PC-3 (cell line): ENCODE data around the gene FAM222A.

Experiments
- CTCF ChIP-seq: fragments of 300-600 bp; sonication (generic); conservative IDR thresholded peaks from 2 replicates; pipeline ENCODE4 v1.5.1; 2017; ENCODE audit warnings: antibody characterized with exemption, low read depth, mild to moderate bottlenecking, low read length
- EZH2 ChIP-seq: fragments of 300-600 bp; sonication (generic); IDR thresholded peaks from one replicate; pipeline ENCODE4 v1.6.1; 2017; ENCODE audit warnings: antibody characterized with exemption, mild to moderate bottlenecking, low read length; ENCODE audit not compliant: unreplicated experiment

- TF ChIP-seq EZH2 (no peak), CTCF (no peak)
Observed at GRCh38 chr12:109796057-109796456, 82.4 kb downstream of the FAM222A start.
